GM21786 (cell line): ENCODE data around the gene IRF8.
"Not testable (repeated sequence)": the region's sequence is repeated elsewhere in the genome, so short reads cannot be mapped to it uniquely, and the experiment has no call there.

Source experiments
- ATAC-seq: cut with Tn5 transposase; IDR thresholded peaks from one replicate; pipeline ENCODE4 v1.9.1; 2021; ENCODE audit not compliant: unreplicated experiment

Gene IRF8

DNA sequence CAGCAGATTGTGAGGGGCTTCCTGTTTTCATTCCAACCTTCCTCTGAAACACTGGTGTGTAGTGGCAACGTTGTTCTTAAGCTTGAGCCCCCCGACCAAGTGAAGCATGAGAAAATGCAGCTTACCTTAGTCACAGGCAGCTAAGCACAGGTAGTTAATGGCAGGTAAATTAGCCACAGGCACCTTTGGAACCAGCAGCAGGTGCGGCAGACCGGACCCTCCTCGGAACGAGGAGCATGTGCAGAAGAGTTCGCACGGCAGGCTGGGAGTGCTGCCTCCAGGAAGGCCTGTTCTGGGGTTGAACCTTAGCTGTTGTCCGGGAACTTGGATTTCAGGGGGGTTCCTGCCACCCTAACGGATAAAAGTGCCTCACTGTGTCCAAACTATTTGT, 7.2 kb upstream of the IRF8 start:
- no peak for ATAC-seq

DNA sequence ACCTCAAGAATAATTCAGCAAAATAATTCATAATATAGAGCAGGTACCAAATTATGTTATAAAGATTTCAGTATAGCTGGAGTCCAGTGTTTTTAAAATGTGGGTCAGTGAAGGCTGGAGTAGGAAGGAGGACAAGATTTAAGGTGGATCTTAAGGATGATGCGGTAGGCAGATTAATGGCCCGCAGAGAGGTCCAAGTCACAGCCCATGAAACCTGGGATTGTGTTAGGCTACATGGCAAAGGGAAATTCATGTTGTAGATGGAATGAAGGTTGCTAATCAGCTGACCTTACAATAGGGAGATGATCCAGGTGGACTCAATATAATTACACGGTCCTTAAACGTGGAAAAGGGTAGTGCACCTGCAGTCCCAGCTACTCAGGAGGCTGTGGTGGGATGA, 6.2 kb upstream of the IRF8 start:
- ATAC-seq = no peak

GRCh38 chr16:85894266-85894665, 4.7 kb upstream of the IRF8 start:
- no peak for ATAC-seq

DNA sequence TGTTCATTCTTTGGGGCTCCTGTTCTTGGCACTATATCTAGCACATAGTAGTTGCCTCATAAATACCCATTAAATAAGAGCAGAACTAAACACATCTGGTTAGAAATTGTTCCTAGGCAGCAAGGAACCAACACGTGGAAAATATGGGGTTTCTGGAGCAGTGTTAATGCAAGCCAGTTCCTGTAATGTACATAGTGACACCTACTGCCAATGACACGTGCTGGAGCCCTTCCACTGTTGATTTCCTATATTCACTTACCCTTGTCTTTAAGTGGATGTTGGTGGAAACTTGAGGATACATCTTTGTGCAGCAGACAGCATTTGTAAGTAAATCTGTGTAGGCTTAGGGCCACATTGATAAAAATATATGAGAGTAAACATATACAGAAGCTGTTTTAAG, 1.6 kb upstream of the IRF8 start:
- ATAC-seq = no peak

DNA sequence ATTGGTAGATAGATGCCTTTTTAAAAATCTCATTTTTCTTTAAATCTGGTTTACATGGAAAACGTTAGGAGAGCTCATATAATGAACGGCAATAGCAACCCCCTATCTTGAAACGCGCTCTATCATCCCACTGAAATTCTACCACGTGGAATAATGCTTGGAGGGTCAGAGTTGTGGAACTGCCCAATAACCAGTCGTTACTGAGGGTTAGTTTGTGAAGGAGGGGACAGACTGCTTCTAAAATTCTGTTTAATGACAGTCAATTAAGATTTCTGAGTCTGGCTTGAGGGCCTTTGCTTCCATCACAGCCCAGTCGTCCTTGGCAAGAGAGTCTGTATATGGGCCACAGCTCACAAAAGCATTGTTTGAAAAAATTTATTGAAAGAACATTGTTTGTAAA, 482 bp downstream of the IRF8 start:
- no peak for ATAC-seq

DNA sequence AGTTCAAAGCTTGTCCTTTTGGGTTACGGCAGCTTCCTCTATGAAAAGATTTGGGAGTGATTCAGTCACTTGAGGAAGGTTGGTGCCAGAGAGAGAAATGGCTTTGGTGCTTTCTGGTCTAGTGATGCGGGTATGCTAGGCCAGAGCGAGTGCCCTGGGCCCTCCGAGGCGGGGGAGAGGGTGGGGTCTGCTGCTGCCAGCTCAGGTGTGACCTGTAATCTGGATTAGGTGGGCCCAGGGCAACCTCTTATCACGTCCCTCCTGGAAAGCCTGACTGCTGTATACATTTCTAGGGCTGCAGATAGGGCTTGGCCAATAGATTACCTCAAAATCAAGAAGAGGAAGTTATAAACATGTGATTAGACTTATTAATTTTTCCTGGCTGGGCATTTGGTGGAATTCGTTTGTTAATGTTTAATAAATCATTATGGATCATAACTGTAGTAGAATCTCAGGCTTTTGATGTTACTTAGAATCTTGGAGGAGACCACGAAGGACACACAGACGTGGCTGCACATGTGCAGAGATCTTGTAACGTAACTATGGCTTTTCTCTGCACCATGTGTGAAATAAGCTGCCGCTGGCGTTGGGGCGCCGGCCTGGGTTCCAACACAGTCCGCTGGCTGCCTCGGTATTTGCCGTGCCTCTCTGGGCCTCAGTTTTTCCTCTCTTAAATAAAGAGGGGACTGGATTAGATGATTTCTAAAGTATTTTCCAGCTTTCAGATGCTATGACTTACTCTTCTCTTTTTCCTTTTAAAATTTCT, 1.2 kb downstream of the IRF8 start:
- no peak for ATAC-seq

GRCh38 chr16:85901110-85901509, 2.1 kb downstream of the IRF8 start:
- no peak for ATAC-seq

GRCh38 chr16:85901773-85902365, 2.9 kb downstream of the IRF8 start:
- no peak for ATAC-seq

- ATAC-seq = peak; percentile 62
Measured at GRCh38 chr16:85902366-85903155, 3.6 kb downstream of the IRF8 start.

DNA sequence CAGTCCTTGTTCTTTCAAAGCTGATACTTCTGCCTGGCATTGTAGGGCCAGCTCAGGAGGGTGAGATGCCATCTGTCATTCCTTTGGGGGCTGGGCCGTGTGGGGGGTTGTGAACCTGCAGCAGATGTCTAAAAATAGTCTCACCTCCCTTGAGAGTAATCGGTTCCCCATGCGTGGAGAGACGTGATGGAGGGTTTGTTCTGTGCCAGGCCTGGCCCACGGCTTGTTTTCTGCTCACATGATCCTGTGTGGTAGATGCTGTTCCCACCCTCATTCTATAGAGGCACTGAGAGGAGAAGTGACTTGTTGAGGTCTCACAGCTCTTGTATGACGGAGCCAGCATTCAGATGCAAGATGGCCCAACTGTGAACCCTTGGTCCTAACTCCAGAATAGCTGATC, 4.6 kb downstream of the IRF8 start:
- ATAC-seq = peak; percentile 33

DNA sequence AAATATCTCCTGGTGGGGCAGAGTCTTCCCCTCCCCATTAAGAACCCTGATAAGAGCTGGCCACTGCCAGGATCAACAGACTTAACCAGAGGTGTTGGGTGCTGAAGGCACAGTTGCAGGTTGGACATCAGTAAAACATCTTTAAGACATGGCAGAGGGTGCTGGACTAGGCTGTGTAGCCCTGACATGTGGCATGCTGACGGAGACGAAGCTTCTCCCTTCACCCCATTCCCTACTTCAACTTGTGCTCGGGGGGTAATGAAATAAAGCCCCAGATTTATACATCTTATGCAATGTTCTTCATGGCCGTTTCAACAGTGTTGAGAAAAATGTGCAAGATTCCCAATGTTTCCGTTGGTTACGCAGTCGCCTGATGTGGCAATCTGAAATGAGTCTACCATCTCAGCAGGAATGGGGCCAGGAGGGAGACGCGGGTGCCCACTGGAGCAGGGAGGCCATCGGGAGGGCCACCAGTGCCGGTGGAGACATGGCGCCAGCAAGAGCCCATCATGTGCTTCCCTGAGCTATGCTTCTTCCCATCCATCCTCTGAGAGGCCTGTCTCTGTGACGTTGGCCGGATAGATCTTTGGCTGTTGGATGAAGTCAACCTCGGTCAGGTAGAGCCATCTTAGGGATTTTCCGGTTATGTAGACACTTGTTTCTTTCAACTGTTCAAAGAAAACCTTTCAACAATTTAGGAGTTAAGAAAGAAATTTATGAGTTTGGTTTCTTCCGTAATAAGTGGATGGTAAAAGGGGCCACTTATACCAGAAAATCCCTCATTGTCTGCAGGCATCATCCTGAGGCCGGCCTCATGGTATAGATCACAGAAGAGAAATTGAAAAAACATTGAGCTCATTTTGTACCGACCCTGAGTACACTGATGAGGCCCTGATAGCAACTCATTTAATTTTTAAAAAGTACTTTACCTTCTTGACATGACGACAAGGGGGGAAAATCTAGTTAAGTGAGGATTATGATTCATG, 6.4 kb downstream of the IRF8 start:
- ATAC-seq = no peak

DNA sequence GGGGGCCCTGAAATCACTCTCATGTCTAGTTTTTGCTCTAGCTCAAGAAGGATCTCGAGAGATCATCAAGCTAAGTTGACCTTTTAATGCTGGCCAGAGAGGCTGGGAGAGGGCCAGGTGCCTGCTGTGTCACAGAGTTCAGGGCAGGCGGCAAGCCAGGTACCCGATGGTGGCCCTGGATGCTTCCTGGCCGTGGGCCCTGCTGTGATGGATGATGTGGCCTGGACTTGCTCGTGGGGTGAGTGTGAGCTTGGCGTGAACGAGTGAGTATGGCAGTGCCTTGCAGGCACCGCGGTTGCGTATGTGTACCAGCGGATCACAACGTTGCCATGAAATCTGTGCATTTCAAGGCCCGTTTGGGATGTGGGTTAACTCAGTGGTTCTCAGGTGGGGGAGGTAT, 7.4 kb downstream of the IRF8 start:
- ATAC-seq = no peak

DNA sequence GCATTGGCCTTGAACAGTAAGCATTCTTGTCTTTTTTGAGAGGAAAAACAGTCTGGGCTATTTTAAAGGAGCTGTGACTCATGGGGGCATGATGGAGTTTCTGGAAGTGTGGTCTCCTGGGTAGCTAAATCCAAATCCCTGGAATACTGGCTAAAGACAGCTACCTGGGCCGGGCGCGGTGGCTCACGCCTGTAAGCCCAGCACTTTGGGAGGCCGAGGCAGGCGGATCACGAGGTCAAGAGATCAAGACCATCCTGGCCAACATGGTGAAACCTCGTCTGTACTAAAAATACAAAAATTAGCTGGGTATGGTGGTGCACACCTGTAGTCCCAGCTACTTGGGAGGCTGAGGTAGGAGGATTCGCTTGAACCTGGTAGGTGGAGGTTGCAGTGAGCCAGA, 8.3 kb downstream of the IRF8 start:
- not testable (repeated sequence) for ATAC-seq

DNA sequence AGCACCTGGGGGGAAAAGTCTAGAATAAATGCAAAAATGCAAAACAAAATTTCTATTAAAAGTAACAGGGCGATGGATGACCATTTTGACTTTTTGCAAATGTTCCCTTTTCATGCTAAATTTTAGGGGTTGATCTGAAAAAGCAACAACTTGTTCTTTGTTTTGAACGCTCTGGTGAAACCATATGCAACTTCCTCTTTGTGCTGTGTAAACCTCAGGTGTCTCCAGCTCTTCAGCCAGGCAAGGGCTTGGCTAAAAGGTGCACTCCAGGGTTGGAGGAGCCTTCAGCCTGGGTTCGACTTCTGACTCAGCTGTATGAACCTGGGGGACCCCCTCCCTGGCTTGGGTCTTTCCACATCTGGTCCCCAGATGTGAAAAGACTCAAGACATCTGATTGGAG, 9.5 kb downstream of the IRF8 start:
- peak; percentile 50 for ATAC-seq

GRCh38 chr16:85908889-85909589, 10.1 kb downstream of the IRF8 start:
- ATAC-seq = no peak

- no peak for ATAC-seq
Measured at GRCh38 chr16:85909932-85910853, 11.2 kb downstream of the IRF8 start.

DNA sequence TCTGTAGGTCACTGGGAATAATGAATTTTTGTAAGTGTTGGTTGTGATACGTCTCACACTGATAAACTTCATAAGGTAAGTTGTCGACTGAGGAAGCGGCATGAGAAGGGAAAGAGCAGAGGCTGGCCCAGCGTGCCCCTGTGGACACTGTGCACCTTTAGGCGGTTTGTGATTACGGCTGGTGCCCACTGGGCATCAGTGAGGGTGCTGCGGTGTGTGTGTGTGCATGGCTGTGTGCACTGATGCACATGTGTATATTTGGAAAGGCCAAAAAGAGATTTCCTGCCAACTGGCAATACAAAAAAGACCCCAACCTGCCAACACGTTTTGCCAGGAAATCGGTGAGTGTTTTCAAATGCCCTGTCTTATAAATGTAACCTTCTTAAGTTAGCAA, 11.9 kb downstream of the IRF8 start:
- no peak for ATAC-seq

DNA sequence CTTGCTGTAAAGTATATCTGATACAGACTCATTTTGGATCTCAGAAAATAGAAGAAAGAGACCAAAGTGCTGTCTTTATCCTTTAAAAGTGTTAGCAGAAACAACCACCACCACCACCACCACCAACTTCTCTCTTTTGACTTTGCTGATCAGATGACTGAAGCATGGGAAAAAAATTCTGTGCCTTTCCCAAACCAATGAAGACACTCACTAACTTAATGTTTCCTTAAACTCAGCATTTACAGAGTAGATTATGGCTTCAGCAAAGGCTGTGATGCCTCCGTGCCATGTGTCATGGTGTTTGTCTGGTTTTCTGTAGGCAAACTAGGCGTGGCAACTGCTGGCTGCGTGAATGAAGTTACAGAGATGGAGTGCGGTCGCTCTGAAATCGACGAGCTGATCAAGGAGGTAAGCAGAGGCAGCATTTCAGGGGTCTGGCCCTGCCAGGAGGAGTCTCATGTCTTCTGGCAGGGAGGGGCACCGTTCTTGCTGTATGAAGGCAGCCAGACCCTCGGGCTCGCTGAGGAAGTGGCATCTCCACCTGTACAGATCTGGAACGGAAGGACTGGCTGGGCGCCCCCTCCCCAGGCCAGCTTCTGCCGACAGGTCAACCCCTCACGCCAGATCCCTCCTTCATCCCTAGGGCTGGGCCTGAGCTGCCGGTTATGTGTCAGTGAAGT, 12.4 kb downstream of the IRF8 start:
- ATAC-seq = no peak
